Glutamatergic neuron (in vitro differentiated cells): Measurements from ENCODE around the gene HDHD2. TPM values are rescaled to one million over a fixed set of nuclear protein-coding genes. Genes with fewer than 3 reads are reported as not detected.
A peak's percentile ranks its signal among the peaks of the same experiment; 100 is the strongest.
"Not testable (repeated sequence)": the region's sequence is repeated elsewhere in the genome, so short reads cannot be mapped to it uniquely, and the experiment has no call there.

Source experiments
- DNase-seq: peaks from one replicate; pipeline ENCODE4 v3.0.0; 2022
- H3K27ac Mint-ChIP-seq: one replicate; pipeline ENCODE4 v1.8.0; 2020; ENCODE audit warnings: mild to moderate bottlenecking, mixed read lengths, inconsistent platforms; ENCODE audit not compliant: unreplicated experiment
- H3K27me3 Mint-ChIP-seq: one replicate; pipeline ENCODE4 v1.8.0; 2020; ENCODE audit warnings: mild to moderate bottlenecking, moderate library complexity, mixed read lengths, inconsistent platforms; ENCODE audit not compliant: unreplicated experiment
- H3K36me3 Mint-ChIP-seq: one replicate; pipeline ENCODE4 v1.8.0; 2020; ENCODE audit warnings: mild to moderate bottlenecking, mixed read lengths, inconsistent platforms; ENCODE audit not compliant: unreplicated experiment
- H3K4me1 Mint-ChIP-seq: one replicate; pipeline ENCODE4 v1.8.0; 2020; ENCODE audit warnings: mild to moderate bottlenecking, low read depth, mixed read lengths, inconsistent platforms; ENCODE audit not compliant: unreplicated experiment
- H3K4me3 Mint-ChIP-seq: one replicate; pipeline ENCODE4 v1.8.0; 2020; ENCODE audit warnings: mild to moderate bottlenecking, mixed read lengths, inconsistent platforms; ENCODE audit not compliant: unreplicated experiment
- H3K9me3 Mint-ChIP-seq: one replicate; pipeline ENCODE4 v1.8.0; 2020; ENCODE audit warnings: mild to moderate bottlenecking, moderate library complexity, mixed read lengths, inconsistent platforms; ENCODE audit not compliant: unreplicated experiment
- CTCF ChIP-seq: fragments of 200-600 bp; sonication (generic); IDR thresholded peaks from one replicate; pipeline ENCODE4 v1.5.0; 2021; ENCODE audit not compliant: partially characterized antibody, unreplicated experiment
- total RNA-seq: library from RNA; stranded (reverse); fragmentation: NEBNext Ultra II Directional; extraction: Animal tissue kit (Norgen Biotek cat#: 25700); gene quantifications from one replicate; pipeline ENCODE4 v1.2.1, GENCODE V29; 2021; ENCODE audit not compliant: unreplicated experiment

HDHD2 gene
- total RNA-seq, 1 donor from 2014 or later = 55.3 TPM

- H3K36me3 Mint-ChIP-seq = no peaks in the 10 kb centered on the region
Measured at GRCh38 chr18:47160256-47160655, 10.0 kb upstream of the HDHD2 start.

GRCh38 chr18:47158404-47158803 lies 8.1 kb upstream of the HDHD2 start:
- H3K4me1 Mint-ChIP-seq, H3K9me3 Mint-ChIP-seq, H3K36me3 Mint-ChIP-seq, H3K4me3 Mint-ChIP-seq, H3K27me3 Mint-ChIP-seq, DNase-seq, H3K27ac Mint-ChIP-seq: not testable (repeated sequence)

More at GRCh38 chr18:47160256-47160655, 10.0 kb upstream of the HDHD2 start:
- Mint-ChIP-seq H3K27me3 (peaks cover 2% of the 10 kb centered on the region), H3K4me1 (no peaks in the 10 kb centered on the region), H3K4me3 (no peak overlapping the region), H3K9me3 (no peaks in the 10 kb centered on the region), H3K27ac (no peak overlapping the region)
- DNase-seq = no peak
- TF ChIP-seq CTCF = no peak

GRCh38 chr18:47151439-47151838 lies 1.1 kb upstream of the HDHD2 start:
- Mint-ChIP-seq H3K4me1 (peaks cover 11% of the 10 kb centered on the region), H3K36me3 (no peaks in the 10 kb centered on the region), H3K4me3 (peak overlapping the region; percentile 99), H3K27ac (peak overlapping the region; percentile 97), H3K27me3 (peaks cover 3% of the 10 kb centered on the region), H3K9me3 (peaks cover 6% of the 10 kb centered on the region)
- no peak for DNase-seq
- TF ChIP-seq CTCF = no peak

GRCh38 chr18:47150824-47151366 lies 595 bp upstream of the HDHD2 start:
- DNase-seq = no peak
- H3K4me1 Mint-ChIP-seq = peaks cover 12% of the 10 kb centered on the region
- peak overlapping the region; percentile 99 for H3K4me3 Mint-ChIP-seq
- no peak for TF ChIP-seq CTCF
- peaks cover 3% of the 10 kb centered on the region for H3K27me3 Mint-ChIP-seq
- H3K9me3 Mint-ChIP-seq = peaks cover 6% of the 10 kb centered on the region
- H3K27ac Mint-ChIP-seq = peak overlapping the region; percentile 97
- no peaks in the 10 kb centered on the region for H3K36me3 Mint-ChIP-seq

GRCh38 chr18:47149457-47150028 lies 757 bp downstream of the HDHD2 start:
- Mint-ChIP-seq H3K36me3 (no peaks in the 10 kb centered on the region), H3K4me3 (peak overlapping the region; percentile 99), H3K27ac (peak overlapping the region; percentile 97), H3K4me1 (peaks cover 14% of the 10 kb centered on the region), H3K9me3 (peaks cover 6% of the 10 kb centered on the region), H3K27me3 (peaks cover 3% of the 10 kb centered on the region)
- TF ChIP-seq CTCF = no peak
- DNase-seq = no peak
